Nephron (organoid): ENCODE data around the gene OSBPL5.
"Not testable (repeated sequence)": the region's sequence is repeated elsewhere in the genome, so short reads cannot be mapped to it uniquely, and the experiment has no call there.

Source experiments
- H3K27ac Mint-ChIP-seq, 3 experiments: 2 replicates each; pipeline ENCODE4 v1.8.0; 2020; ENCODE audit warnings: mixed read lengths in 3 of 3, mild to moderate bottlenecking in 2 of 3, moderate library complexity in 1 of 3
- H3K27me3 Mint-ChIP-seq: 2 replicates; pipeline ENCODE4 v1.8.0; 2021; ENCODE audit warnings: low read depth, mild to moderate bottlenecking, moderate library complexity, mixed read lengths
- H3K36me3 Mint-ChIP-seq: 2 replicates; pipeline ENCODE4 v1.8.0; 2020; ENCODE audit warnings: low read depth, mixed read lengths
- H3K4me1 Mint-ChIP-seq: 2 replicates; pipeline ENCODE4 v1.8.0; 2020; ENCODE audit warnings: mixed read lengths
- H3K4me3 Mint-ChIP-seq, 3 experiments: 2 replicates each; pipeline ENCODE4 v1.8.0; 2020; ENCODE audit warnings: mild to moderate bottlenecking in 3 of 3, mixed read lengths in 3 of 3, moderate library complexity in 2 of 3
- H3K9me3 Mint-ChIP-seq: 2 replicates; pipeline ENCODE4 v1.8.0; 2020; ENCODE audit warnings: mixed read lengths
- TF ChIP-seq, protein P1 (sequence below), 3 experiments: fragments of 200-600 bp; sonication (generic); IDR thresholded peaks; one replicate each; pipeline ENCODE4 v1.5.0; 2021; ENCODE audit warnings: antibody characterized with exemption in 3 of 3; ENCODE audit not compliant: unreplicated experiment in 3 of 3

OSBPL5 gene

DNA sequence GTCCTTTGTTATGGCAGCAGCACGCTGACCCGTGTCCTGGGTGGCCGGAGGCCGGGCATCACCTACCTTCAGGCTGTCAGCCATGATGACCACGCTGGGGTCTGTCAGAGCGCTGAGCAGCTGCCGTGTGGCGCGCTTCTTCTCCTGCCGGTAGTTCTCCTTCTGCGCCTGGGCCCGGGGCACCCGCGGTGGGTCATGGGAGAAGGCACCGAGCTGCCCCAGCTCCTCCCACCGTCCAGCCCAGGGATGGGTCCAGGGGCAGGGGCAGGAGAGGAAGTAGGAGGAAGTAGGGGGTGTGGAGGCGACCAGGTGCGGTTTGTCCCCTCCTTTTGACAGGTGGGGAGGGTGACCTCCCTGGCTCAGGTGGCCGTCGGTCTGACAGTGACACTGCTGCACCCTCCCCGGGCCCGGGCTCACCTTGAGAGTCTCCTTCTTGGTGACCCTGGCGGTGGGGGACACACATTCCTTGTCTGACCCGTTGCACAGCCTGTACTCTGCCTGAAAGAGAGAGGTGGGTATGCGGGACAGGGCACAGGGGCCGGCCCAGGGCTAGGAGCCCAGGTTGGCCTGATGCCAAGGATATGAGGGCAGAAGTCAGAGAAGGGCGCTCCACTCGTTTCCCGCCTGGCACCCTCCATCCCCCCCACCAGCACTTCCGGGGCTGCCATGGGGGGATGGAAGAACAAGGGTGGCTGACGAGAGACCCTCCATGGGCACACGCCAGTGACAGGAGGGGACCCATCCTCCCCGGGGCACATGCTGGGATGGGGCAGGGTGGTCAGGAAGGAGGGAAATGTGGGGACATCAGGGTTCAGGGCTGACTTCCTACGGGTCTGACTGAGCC lies 43.0 kb downstream of the OSBPL5 start:
- Mint-ChIP-seq H3K4me1 (no peaks in the 10 kb centered on the region), H3K36me3 (peaks cover 28% of the 10 kb centered on the region), H3K27me3 (no peaks in the 10 kb centered on the region), H3K9me3 (peaks cover 9% of the 10 kb centered on the region), H3K4me3 (no peak overlapping the region), H3K27ac (no peak overlapping the region)
- TF ChIP-seq, protein P1, sequence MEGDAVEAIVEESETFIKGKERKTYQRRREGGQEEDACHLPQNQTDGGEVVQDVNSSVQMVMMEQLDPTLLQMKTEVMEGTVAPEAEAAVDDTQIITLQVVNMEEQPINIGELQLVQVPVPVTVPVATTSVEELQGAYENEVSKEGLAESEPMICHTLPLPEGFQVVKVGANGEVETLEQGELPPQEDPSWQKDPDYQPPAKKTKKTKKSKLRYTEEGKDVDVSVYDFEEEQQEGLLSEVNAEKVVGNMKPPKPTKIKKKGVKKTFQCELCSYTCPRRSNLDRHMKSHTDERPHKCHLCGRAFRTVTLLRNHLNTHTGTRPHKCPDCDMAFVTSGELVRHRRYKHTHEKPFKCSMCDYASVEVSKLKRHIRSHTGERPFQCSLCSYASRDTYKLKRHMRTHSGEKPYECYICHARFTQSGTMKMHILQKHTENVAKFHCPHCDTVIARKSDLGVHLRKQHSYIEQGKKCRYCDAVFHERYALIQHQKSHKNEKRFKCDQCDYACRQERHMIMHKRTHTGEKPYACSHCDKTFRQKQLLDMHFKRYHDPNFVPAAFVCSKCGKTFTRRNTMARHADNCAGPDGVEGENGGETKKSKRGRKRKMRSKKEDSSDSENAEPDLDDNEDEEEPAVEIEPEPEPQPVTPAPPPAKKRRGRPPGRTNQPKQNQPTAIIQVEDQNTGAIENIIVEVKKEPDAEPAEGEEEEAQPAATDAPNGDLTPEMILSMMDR (IDR thresholded peaks at IDR 0.05; ENCODE audit: unreplicated experiment in 3 of 3): no peak

DNA sequence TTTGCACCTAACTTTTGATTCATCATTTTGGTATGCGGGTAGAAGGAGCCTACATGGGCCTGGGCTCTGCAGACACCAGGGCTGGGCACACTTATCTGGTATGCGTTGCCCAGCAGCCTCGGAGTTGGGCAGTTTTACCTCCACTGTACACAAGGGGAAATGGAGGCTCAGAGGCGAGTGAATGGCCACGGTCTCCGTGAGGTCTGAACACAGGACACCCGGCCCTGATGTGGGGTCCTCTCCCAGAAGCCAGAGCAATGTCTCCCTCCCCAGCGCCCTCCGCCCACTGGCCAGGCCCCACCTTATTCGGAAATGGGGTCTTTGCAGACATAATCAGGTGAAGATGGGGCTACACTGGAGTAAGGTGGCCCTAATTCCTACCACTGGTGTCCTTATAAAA lies 43.7 kb downstream of the OSBPL5 start:
- H3K4me1 Mint-ChIP-seq: no peaks in the 10 kb centered on the region
- H3K27ac Mint-ChIP-seq: no peak overlapping the region
- TF ChIP-seq, protein P1 (IDR thresholded peaks at IDR 0.05; ENCODE audit: unreplicated experiment in 3 of 3): no peak
- H3K27me3 Mint-ChIP-seq: no peaks in the 10 kb centered on the region
- H3K36me3 Mint-ChIP-seq: peaks cover 34% of the 10 kb centered on the region
- no peak overlapping the region for H3K4me3 Mint-ChIP-seq
- H3K9me3 Mint-ChIP-seq: peaks cover 10% of the 10 kb centered on the region

DNA sequence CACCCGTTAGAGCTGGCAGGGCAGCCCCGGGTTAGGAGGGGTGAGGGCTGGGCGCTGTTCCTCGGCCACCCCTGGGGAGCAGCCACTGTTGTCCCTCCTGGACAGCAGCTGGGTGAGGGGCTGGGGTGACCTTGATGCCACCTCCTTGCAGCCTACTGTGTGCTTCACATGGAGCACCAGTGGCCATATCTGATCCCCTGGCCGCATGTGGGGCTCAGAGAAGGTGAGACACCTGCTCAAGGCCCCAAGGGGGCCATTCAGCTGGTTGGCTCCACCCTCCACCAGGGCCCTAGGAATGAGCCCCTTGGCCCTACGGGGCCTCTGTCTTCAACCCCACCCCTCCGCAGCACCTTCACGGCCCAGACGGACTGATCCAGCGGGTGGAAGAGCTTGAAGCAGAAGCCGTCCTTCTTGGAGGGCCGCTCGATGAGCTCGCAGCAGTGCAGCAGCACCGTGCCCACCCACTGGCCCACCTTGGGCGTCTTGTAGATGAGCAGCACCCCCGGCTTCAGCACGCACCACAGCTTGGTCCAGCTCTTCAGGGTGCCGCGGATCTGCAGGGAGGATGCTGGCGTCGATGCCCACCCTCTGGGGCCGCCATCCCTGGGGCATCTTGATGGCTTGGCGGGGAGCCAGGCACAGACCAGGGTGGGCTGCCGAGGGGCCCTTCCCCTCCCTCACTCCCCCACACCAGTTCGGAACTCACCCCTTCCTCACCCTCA lies 44.9 kb downstream of the OSBPL5 start:
- no peaks in the 10 kb centered on the region for H3K4me1 Mint-ChIP-seq
- H3K9me3 Mint-ChIP-seq: peaks cover 15% of the 10 kb centered on the region
- no peak overlapping the region for H3K4me3 Mint-ChIP-seq
- peaks cover 40% of the 10 kb centered on the region for H3K36me3 Mint-ChIP-seq
- no peaks in the 10 kb centered on the region for H3K27me3 Mint-ChIP-seq
- TF ChIP-seq, protein P1 (IDR thresholded peaks at IDR 0.05; ENCODE audit: unreplicated experiment in 3 of 3): no peak
- no peak overlapping the region for H3K27ac Mint-ChIP-seq

DNA sequence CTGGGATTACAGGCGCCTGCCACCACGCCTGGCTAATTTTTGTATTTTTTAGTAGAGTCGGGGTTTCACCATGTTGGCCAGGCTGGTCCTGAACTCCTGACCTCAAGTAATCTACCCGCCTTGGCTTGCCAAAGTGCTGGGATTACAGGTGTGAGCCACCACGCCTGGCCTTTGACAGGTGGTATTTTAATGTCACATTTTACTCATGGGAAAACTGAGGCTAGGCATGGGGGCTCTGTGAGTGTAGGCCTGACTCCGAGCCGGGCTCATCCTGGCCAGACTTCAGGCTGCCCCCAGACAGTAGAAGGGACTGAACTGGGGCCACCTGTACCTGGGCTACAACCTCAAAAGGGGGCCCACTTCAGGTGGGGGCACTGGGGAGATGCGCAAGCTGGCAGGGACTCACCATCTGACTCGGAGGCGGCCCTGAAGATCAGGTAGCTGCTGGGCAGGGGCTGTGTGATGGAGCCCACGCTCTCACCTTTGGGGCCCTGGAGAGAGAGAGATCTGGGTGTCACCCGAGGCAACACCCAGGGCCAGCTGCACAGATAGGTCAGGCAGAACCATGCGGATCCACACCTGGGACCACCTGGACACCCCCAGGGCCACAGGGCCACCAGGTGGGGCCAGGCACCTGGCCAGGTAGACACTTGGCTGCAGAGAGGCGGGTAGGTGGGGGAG lies 45.8 kb downstream of the OSBPL5 start:
- Mint-ChIP-seq H3K36me3 (peaks cover 43% of the 10 kb centered on the region), H3K4me1 (no peaks in the 10 kb centered on the region), H3K9me3 (peaks cover 21% of the 10 kb centered on the region), H3K27me3 (no peaks in the 10 kb centered on the region), H3K4me3 (no peak overlapping the region), H3K27ac (no peak overlapping the region)
- TF ChIP-seq, protein P1 (IDR thresholded peaks at IDR 0.05; ENCODE audit: unreplicated experiment in 3 of 3): no peak

DNA sequence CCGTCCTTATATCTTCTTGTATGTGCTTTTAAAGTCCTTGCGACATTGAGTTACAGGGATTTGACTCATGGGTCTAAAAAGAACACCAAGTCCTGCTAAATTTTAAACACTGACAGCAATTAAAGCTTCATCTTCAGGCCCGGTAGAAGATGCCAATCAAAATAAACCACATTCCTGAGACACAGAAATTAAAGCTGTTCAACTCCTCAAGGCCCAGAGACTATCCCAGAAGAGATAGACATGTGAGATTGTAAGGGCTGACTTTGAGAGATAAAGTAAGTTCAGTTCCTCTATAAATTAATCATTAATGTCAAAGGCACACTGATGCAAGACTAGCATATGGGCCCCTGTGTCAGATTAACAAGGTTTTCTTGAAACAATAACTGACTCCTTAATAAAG lies 49.8 kb downstream of the OSBPL5 start:
- Mint-ChIP-seq H3K9me3 (peaks cover 34% of the 10 kb centered on the region), H3K4me3 (no peak overlapping the region), H3K27me3 (no peaks in the 10 kb centered on the region), H3K4me1 (no peaks in the 10 kb centered on the region), H3K36me3 (peaks cover 73% of the 10 kb centered on the region), H3K27ac (no peak overlapping the region)
- TF ChIP-seq, protein P1 (IDR thresholded peaks at IDR 0.05; ENCODE audit: unreplicated experiment in 3 of 3): no peak

DNA sequence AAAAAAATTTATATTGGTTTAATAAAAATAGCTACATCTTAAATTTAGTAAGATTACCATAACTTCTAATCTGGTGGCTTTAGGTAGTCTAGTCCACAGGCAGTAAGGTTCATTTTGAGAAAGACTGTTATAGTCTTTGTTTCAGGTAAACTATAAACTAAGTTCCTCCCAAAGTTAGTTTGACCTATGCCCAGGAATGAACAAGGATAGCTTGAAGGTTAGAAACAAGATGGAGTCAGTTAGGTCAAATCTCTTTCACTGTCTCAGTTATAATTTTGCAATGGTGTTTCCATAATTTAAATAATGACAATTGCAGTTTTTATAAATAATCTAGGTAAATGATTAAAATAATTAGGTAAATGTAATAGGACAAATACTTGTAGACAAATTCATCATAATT lies 51.4 kb downstream of the OSBPL5 start:
- Mint-ChIP-seq H3K9me3 (peaks cover 34% of the 10 kb centered on the region), H3K36me3 (peaks cover 82% of the 10 kb centered on the region)
- H3K27me3 Mint-ChIP-seq, H3K4me3 Mint-ChIP-seq, H3K27ac Mint-ChIP-seq, H3K4me1 Mint-ChIP-seq: not testable (repeated sequence)
